Hypothalamus (tissue), 51 donors: ENCODE results near the gene PRR19.
"Not testable (repeated sequence)": the region's sequence is repeated elsewhere in the genome, so short reads cannot be mapped to it uniquely, and the experiment has no call there.

Experiments
- DNase-seq, 51 donors: peaks; one replicate each; lab custom pipeline; 2025; lab: John Stamatoyannopoulos, UW

The PRR19 gene, protein sequence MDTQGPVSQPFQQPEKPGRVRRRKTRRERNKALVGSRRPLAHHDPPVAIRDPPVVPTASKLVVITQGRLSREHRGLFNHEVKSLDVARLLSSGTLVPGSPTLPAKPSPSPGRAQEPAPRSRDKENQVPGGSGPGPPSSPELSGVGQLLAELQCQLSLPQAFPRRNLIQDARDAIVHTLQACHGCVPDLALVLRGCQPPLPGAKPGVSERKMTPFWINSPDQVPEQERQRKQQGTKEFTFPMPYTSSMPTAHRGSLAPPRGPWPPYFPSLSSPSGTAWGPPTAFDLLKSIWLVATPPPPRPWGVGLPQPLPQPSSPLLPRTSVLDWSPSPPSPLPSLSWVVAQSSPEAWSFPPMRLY

DNA sequence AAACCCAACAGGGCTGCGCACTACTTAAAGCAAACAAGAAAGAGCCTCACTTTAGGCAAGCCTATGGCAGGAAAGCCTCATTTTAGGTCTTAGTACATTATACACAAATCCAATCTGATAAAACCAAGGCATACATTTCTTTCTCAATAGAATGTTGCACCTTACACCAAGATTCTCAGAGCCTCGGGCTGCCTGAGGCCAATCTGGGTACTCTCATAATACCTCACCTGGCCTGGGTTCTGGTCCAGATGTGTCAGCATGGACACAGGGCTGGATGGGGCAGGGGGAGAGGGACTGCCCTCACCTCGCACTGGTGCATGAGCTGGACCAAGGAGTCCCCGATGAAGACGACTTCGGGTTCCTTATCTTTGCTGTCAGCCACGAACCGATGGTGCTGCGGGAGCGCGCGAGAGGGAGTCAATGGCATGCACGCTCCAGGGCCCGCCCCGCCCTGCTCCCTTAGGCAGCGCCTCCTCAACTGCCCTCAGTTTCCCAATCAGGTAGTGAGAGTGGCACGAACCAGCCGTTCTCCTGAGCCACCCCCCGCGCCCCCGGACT is at the start of gene PRR19:
Gene PRR19, plus strand, starts transcription at position 487 of the 558 bp plus-strand sequence. CDS start 7,453 bp downstream, outside the sequence.
- DNase-seq = peak in 4 of 51 donors; percentile 40 to 49 (median 45)

DNA sequence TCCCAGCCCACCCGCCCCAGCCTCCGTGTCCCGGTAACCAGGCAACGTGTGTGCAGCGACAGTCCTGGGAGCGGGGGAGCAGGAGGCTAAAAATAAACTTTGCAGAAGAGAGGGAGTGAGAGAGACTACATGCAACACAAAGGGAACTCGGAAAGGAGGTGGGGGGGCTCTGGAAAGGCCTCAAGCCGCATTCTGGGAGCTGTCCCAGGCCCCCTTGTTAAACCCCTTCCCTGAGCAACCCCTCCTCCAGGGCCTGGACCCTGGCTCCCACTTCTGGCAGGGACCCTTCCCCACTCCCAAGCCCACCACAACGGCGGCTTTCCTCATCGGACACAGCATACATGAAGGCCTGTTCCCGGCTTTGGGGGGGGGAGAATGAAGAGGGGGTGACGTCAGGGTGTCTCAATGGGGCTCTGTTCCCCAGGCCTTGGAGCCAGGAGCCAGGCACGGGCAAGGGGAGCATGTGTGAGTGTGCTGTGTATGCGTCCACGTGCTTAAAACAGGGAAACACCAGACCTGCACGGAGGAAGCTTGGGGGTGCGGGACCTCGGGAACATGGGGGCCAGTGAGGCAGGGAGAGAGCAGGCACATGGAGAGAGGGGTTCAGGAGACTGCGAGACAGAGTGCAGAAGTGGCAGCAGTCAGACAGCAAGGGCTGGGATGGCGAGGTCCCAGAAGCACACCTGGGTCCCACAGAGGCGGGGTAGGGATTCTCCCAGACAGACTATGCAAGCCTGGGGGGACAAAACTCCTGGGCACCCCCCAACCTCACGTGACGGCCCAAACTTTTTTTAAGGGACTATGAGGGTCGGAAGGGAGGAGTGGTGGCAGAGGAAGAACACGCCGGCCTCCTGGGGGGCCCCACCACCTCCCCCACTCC is 49.3 kb upstream of the PRR19 start:
- peak; percentile 40 to 97 (median 80) for DNase-seq

DNA sequence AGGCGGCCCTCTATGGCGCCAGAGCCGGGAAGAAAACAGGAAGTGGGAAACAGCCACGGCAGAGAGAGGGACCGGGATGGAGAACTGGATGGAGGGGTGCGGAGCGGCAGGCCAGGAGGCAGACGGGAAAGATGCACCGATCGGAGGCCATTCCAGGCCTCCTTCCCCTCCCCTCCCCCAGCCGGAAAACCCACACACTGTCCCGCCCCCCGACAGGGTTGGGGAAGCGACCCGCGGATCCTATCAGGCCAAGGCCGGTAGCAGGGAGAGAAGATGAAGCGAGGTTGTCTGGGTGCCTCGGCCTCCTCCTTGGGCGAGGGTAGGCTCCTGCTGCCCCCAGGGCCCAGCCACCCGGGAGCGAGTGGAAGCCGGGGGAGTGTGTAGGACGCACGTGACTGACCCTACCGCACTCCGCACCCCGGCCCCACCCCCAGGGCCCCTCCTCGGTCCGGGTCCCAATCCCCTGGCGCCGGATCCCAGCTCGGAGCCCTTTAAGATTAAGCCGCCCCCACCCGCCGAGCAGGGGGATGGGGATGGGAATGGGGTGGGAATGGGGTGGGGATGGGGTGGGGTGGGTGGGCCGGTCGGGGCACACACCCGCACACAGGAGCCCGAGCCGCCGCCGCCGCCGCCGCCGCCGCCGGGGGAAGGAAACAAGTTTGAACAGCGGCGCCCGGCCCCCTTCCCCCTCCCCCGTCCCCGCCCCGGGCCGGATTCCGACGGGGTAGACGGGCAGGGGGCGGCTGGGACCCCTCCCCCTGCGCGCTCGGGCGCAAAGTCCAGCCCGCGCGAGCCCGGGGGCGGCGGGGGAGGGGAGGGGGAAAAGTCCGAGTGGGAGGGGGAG is 48.5 kb upstream of the PRR19 start:
- peak in 39 of 51 donors; percentile 23 to 86 (median 56) for DNase-seq

DNA sequence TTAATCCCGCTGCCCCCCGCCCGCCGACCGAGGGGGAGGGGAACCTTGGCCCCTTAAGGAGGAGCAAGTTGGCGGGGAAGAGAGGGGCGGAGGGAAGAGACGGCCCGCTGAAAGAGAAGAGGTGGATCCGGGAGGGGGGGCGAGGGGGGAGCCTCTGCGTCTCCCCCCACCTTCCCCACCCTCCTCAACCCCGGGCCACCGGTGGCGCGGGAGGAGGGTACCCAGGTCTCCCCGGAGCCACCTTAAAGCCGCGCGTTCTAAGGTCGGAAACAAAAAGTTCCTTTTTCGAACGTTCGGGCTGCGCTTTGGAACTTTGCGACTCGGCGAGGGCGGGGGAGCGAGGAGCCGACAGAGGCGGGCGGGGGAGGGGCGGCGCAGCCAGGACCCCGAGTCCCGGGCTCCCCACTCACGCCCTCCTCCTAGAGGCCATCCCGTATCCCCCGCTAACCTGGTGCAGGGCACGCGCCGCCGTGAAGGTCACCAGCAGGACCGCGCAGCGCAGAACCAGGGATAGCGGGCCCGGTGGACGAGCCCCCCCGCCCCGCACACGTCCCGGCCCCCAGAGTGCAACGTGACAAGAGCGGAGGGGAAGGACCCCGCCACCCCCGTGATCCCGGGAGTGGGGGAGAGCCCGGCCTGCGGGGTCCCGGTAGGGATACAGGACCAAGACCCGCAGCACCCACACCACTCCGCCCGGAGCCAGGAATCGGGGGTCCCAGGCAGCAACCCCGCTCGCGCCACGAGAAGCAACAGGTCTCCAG is 47.7 kb upstream of the PRR19 start:
- DNase-seq = peak; percentile 34 to 93 (median 72)

DNA sequence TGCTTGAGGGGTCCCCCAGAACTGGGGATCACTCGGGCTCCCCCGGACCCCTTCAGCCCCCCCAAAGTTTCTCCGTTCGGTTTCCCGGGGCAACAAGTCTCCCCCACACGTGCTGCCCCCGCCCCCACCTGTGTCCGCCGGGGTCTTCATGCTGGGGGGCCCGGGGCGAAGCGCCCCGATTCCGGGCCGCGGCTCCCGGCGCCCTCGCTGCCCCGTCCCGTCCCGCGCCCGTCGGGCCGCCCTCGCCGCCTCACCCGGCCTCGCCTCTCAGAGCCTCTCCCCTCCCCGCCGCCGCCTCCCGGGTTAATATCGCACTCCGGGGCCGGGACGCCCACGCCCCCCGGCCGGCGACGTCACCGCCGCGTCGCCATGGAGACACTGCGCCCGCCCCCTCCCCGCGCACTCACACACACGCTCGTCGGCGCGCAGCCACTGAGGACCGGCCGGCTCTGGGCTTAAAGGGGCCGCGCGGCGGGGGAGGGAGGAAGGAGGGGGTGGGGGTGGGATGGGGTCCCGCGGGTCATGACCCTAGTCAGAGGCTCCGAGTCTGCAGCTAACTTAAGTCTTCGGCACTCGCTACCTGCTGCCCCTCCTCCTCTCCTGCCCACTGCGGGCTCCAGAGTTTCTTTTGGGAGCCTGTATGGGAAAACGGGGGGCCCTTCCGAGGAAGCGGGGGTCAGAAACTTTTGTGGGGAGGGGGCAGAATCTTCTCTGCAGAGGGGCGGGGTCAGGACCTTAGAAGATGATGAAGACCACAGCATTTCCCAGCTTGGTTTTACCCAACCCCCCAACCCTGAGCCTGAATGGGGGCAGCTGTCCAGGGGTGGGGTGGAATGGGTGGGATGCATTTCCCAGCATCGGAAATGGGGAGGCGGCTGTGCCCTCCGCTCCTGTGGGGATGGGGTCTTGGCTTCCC is 46.8 kb upstream of the PRR19 start, which contains the start of gene ERF:
Gene ERF, minus strand, starts transcription at position 279 of the 916 bp plus-strand sequence. Its CDS starts 129 bp downstream, at position 150.
- DNase-seq = peak; percentile 40 to 97 (median 91)

DNA sequence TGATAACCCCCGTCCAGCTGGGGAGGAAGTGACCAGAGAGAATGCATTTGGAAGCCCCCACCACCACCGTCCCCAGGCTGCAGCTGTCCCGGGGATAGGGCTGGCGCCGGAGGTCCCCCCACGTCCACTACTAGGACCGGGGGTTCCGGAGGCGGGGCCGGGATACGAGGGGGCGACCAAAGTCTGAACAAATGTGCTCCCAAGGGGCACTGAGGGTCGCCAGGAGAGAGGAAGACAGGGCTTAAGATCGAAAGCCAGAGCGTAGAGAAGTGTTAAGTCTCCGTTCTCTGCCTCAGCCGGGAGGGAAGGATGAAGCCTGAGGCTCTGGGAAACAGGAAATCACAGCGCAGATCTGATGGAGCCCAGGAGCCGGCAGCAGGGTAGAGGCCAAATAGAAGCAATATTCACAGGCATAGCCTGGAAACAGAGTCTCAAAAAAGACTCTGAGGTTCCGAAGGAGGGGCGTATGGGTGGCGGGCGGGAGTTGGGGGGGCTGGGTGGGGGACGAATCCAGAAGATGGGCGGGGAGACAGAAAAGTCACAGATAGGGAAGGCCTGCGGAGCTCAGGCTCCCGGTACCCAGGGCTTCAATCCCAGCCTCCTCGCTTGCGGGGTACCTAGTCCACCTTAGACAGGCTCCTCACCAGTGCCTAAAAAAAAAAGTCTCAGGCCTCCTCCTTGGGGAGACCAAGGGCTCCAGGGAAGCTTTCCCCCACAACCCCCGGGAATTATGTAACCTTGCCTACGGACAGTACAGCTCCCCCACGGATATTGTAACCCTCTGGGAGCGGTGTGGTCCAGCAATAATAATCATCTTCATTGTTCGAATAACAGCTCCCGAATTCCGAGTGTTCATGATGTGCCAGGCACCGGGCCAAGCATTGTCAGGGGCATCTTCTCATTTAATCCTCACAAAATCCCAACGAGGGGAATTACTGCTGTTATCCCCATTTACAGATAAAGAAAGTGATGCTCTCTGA is 45.9 kb upstream of the PRR19 start:
- peak in 36 of 51 donors; percentile 20 to 84 (median 48) for DNase-seq

DNA sequence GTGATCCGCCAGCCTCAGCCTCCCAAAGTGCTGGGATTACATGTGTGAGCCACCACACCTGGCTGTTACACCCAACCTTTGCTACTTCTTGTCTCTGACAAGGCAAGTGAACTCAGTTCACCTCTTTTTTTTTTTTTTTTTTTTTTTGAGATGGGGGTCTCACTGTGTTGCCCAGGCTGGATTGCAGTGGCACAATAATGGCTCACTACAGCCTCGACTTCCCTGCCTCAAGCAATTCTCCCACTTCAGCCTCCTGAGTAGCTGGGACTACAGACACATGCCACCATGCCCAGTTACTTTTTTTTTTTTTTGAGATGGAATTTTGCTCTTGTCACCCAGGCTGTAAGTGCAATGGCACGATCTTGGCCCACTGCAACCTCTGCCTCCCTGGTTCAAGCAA is 44.1 kb upstream of the PRR19 start:
- DNase-seq = not testable (repeated sequence)

DNA sequence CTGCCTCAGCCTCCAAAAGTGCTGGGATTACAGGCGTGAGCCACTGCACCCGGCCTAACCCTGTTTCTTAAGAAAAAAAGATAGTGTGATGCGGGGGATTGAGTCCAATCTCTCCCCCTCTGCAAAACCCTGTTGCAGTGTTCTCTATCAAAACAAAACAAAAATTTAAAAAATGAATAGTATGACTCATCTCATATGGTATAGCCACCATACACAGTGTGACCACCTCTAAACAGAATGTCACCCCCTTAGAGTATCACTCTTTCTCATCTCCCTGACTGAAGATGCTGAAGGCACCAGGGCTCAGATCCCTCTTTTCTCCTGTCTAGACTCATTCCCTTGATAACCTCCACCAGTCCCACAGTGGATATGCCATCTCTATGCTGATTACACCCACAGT is 40.2 kb upstream of the PRR19 start:
- no peak for DNase-seq

DNA sequence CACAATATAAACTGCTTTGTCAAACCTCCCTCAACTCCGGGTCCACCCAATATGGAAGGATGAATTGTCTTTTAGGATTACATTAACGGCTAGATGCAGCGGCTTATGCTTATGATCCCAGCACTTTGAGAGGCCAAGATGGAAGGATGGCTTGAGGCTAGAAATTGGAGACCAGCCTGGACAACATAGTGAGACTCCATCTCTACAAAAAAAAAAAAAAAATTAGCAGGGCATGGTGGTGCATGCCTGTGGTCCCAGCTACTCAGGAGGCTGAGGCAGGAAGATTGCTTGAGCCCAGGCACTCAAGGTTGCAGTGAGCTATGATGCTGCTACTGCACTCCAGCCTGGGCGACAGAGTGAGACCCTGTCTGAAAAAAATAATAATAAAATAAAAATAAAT is 35.8 kb upstream of the PRR19 start:
- DNase-seq = not testable (repeated sequence)

DNA sequence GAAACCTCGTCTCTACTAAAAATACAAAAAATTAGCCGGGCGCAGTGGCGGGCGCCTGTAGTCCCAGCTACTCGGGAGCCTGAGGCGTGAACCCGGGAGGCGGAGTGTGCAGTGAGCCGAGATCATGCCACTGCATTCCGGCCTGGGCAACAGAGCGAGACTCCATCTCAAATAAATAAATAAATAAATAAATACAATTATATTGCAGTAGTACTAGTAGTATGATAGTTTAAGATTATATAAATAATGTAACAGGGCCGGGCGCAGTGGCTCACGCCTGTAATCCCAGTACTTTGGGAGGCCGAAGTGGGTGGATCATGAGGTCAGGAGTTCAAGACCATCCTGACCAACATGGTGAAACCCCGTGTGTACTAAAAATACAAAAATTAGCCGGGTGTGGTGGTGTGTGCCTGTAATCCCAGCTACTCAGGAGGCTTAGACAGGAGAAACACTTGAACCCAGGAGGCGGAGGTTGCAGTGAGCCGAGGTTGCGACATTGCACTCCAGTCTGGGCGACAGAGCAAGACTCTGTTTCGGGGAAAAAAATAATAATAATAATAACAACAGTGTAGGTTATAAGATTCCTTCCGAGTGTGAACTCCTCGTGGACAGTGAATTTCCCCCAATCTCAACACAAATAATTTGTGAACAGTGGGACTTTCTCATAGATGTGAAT is 34.9 kb upstream of the PRR19 start:
- DNase-seq = not testable (repeated sequence)

DNA sequence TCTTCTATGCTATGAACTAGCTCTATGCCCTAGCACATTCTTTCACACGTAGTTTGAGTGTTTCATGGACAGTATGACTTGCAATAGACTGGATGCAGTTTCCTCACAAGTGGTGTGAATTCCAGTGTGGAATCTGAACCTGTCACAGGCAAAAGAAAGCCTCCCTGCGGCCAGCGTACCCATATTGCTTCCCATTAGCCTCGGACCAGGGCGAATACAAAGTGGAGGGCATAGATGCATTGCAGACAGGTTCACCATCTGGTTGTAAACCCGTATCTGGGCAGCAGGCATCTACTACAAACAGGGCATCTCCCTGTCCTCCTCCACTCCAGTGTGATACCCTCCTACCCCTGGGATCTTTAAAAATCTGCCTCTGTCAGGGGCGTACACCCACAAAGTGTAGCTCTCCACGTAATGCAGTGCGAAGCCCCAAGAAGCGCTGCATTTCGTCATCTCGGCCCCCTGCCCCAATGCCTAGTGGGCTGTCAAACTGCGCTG is 34.2 kb upstream of the PRR19 start:
- no peak for DNase-seq

DNA sequence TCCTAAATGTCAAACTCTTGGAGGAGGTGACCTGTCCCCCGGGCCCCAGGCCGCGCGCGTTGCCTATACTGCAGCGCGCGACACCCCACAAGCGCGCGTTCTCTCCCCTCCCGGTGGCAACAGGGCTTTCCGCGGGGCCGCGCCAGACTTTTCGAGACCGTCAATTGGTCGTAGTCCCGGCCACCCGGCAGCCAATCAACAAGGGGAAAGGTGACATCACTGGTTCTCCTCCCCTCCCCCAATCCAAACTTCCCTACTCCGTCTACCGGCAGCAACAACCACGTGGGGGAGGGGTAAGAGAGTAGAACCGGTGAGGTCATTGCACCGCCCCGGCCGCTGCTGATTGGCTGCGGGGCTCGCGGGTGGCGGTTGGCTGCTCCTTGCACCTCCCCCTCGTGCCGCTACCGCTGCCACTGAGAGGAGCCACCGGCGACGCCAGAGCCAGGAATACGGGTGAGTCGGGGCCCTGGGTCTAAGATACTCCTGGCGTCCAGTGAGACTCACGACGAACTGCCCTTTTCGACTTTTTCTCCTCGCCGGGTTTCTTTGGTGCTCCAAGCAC is 33.7 kb upstream of the PRR19 start:
- DNase-seq = peak; percentile 95 to 100 (median 99)

DNA sequence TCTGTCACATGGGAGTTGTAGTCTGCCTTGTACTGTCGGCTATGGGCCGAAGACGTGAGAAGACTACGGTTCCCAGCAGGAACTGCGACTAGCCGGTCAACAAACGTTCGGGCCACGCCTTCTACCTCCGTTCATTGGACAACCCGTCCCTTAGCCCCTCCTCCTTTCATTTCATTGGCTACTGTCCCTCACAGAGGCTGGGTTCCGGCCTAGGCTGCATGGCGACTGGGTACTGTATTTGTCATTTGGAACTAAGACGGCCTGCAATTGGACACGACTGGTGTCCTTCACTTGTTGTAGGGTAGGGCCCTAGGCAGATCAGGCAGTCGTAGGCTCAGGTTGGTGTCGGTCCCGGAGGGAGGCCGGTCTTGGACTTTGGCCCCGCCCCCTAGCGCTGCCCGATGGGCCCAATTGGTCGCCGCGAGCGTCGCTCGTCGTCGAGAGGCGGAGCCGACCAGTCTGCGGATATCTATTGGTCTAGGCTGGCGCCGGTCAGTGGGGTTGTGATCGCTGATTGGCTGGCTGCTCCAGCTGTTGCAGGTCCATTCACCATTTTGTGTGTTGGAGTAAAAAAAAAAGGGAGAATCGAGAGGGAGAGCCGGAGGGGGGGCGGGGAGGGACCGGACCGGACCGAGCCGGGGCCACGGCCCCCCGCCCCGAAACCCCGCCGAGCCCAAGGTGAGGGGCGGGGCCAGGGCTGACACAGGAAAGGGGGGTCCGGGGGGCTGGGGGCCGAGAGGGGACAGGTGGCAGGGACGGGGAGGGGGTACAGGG is 33.0 kb upstream of the PRR19 start, which contains the start of gene CIC:
Gene CIC, plus strand, starts transcription at position 549 of the 774 bp plus-strand sequence. CDS start 2,532 bp downstream, outside the sequence.
- peak; percentile 91 to 100 (median 100) for DNase-seq

DNA sequence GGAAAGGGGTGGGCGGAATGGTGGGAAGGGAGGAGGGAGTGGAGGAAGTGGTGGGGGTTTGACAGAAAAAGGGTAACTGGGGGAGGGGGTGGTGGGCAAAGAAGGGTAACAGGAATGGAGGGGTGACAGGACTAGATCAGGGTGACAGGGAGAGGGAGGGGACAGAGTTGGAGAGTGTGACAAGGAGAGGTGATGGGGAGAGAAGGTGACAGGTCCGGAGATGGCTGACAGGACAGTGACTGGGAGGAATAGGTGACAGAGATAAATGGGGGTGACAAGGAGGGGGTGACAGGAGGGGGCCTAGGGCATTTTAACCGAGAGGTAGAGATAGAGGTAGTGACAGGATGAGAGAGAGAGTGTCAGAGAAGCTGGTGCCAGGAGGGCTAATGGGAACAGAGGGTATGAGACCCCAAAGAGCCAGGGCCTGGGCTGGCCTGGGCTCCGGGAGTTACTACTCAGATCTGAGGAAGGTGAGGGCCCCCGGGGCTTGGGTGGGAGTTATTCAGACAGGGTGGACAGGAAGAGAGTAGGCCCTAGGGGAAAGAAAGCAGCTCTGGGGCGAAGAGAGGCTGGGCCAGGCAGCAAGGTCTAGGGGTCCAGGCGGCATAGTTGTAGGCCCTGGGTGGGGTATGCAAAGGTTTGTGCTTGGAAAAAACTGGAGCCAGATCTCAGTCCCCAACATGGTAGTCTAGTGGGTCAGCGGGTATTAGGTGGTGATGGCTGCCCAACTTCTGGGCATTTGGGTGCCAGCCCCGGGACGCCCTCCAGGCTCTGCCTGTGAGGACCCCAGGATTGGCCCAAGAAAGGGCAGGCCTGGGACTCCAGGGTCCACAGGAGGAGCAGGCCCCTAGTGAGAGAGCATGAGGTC is 32.2 kb upstream of the PRR19 start:
- DNase-seq = peak in 2 of 51 donors; percentile 13 to 55
